Loucy (cell line): ENCODE measurements around the gene COL9A1.

Experiments used
- H2AFZ ChIP-seq: fragments of 200-600 bp; sonication (generic); 2 replicates; pipeline ENCODE4 v1.6.0; 2016; ENCODE audit warnings: antibody characterized with exemption, mild to moderate bottlenecking, low read length, moderate library complexity
- H3F3A ChIP-seq: fragments of 200-600 bp; 2 replicates; pipeline ENCODE4 v1.6.0; 2016; ENCODE audit warnings: antibody characterized with exemption, low read depth, mild to moderate bottlenecking
- H3K27me3 ChIP-seq: fragments of 200-600 bp; sonication (generic); 2 replicates; pipeline ENCODE4 v1.6.1; 2014; ENCODE audit warnings: low read length, mild to moderate bottlenecking; ENCODE audit not compliant: insufficient read depth, poor library complexity, severe bottlenecking
- H3K36me3 ChIP-seq: fragments of 200-600 bp; sonication (generic); 2 replicates; pipeline ENCODE4 v1.6.1; 2016; ENCODE audit warnings: low read length; ENCODE audit not compliant: insufficient read depth
- H3K4me1 ChIP-seq: fragments of 200-600 bp; sonication (generic); 2 replicates; pipeline ENCODE4 v1.5.1; 2014; ENCODE audit warnings: low read length, mild to moderate bottlenecking; ENCODE audit not compliant: insufficient read depth, poor library complexity, severe bottlenecking
- H3K4me2 ChIP-seq: fragments of 200-600 bp; sonication (generic); 2 replicates; pipeline ENCODE4 v1.6.0; 2014; ENCODE audit warnings: antibody characterized with exemption, low read length, low read depth, mild to moderate bottlenecking; ENCODE audit not compliant: poor library complexity, severe bottlenecking
- H3K4me3 ChIP-seq: fragments of 200-600 bp; sonication (generic); 2 replicates; pipeline ENCODE4 v1.5.1; 2014; ENCODE audit warnings: low read length, mild to moderate bottlenecking, mixed read lengths; ENCODE audit not compliant: poor library complexity, severe bottlenecking
- H3K79me2 ChIP-seq: fragments of 200-600 bp; sonication (generic); 2 replicates; pipeline ENCODE4 v1.6.1; 2014; ENCODE audit warnings: low read length; ENCODE audit not compliant: insufficient read depth
- H3K9ac ChIP-seq: fragments of 200-600 bp; sonication (generic); 2 replicates; pipeline ENCODE4 v1.6.0; 2014; ENCODE audit warnings: mild to moderate bottlenecking, low read depth, low read length, moderate library complexity; ENCODE audit not compliant: poor library complexity, severe bottlenecking
- H3K9me2 ChIP-seq: fragments of 200-600 bp; sonication (generic); replicated peaks from 2 replicates; pipeline ENCODE4 v1.6.1; 2016; ENCODE audit warnings: low read depth, low read length, mixed read lengths
- H3K9me3 ChIP-seq: fragments of 200-600 bp; sonication (generic); 2 replicates; pipeline ENCODE4 v1.6.1; 2014; ENCODE audit warnings: mild to moderate bottlenecking, antibody characterized with exemption, low read length, low read depth; ENCODE audit not compliant: insufficient read depth
- H4K20me1 ChIP-seq: fragments of 200-600 bp; sonication (generic); 2 replicates; pipeline ENCODE4 v1.6.0; 2014; ENCODE audit warnings: antibody characterized with exemption, low read length, mild to moderate bottlenecking; ENCODE audit not compliant: insufficient read depth, poor library complexity, severe bottlenecking
- EZH2phosphoT487 ChIP-seq: fragments of 200-600 bp; IDR thresholded peaks from 2 replicates; pipeline ENCODE4 v1.6.1; 2018; ENCODE audit warnings: antibody characterized with exemption, mild to moderate bottlenecking, moderate library complexity, borderline replicate concordance
- TF ChIP-seq, protein P1 (sequence below): fragments of 200-600 bp; sonication (generic); conservative IDR thresholded peaks from 2 replicates; pipeline ENCODE4 v1.5.1; 2014; ENCODE audit warnings: mild to moderate bottlenecking, antibody characterized with exemption, low read length

COL9A1 gene

DNA sequence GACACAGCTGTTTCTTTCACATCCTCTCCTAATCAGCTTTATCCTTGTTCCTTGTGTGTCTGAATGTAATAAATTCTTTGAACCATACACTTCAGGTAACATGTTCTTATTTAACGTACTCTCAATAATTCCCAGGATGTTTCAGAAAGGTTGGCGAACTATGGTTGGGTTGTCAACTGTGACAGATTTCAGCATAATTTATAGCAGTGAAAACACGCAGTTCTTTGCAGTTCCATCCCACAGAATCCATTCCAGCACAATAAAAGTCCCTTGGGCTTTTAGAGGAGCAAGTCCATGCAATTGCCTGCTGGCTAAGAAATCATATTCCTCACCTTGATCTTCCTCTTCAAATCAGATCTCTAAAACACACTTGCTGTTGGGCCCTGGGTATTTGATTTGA is 119.3 kb downstream of the COL9A1 start:
- Histone ChIP-seq H3K4me3 (no peak overlapping the region), H2AFZ (no peak overlapping the region), H3K9ac (no peak overlapping the region), H3K79me2 (no peaks in the 10 kb centered on the region), H4K20me1 (no peaks in the 10 kb centered on the region), H3F3A (no peaks in the 10 kb centered on the region), H3K27me3 (no peaks in the 10 kb centered on the region), H3K4me2 (no peak overlapping the region), H3K9me2 (no peaks in the 10 kb centered on the region), H3K36me3 (no peaks in the 10 kb centered on the region), H3K4me1 (peaks cover 11% of the 10 kb centered on the region), H3K9me3 (no peaks in the 10 kb centered on the region)
- no peak for TF ChIP-seq EZH2phosphoT487
- TF ChIP-seq, protein P1, sequence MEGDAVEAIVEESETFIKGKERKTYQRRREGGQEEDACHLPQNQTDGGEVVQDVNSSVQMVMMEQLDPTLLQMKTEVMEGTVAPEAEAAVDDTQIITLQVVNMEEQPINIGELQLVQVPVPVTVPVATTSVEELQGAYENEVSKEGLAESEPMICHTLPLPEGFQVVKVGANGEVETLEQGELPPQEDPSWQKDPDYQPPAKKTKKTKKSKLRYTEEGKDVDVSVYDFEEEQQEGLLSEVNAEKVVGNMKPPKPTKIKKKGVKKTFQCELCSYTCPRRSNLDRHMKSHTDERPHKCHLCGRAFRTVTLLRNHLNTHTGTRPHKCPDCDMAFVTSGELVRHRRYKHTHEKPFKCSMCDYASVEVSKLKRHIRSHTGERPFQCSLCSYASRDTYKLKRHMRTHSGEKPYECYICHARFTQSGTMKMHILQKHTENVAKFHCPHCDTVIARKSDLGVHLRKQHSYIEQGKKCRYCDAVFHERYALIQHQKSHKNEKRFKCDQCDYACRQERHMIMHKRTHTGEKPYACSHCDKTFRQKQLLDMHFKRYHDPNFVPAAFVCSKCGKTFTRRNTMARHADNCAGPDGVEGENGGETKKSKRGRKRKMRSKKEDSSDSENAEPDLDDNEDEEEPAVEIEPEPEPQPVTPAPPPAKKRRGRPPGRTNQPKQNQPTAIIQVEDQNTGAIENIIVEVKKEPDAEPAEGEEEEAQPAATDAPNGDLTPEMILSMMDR = no peak

DNA sequence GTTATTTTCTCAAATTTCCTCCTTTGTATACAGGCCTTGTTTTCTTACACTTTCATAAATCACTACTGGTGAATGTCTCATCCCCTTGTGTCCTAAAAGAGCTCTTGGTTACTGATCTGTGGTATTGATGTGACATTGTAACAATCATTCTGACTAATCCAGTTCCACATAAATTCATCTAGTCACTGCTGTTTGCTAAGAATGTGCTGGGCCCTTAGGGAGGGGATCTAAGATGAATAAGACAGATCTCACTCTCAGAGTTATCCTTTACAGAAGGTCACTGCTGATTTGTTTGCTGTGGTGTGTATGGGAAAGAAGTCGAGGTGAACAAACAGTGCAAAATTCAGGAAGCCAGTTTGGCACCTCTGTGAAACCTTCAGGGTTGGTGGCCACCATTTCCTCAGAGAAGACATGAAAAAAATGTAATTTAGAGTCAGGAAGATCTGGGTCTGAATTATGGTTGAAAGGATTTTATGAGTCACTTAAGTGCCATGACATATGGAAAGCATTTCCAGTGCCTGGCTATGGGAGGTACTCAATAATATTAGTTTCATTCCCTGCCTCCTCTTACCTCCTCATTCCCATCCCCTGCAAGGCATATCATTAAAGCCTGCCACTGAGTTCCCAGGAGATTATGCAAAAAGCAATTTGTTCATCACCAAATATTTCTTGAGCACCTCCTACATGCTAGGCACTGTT is 121.8 kb downstream of the COL9A1 start:
- no peaks in the 10 kb centered on the region for H3F3A ChIP-seq
- no peaks in the 10 kb centered on the region for H4K20me1 ChIP-seq
- H3K9ac ChIP-seq = no peak overlapping the region
- peaks cover 11% of the 10 kb centered on the region for H3K4me1 ChIP-seq
- H3K4me3 ChIP-seq = no peak overlapping the region
- peak overlapping the region; percentile 1 for H3K4me2 ChIP-seq
- TF ChIP-seq, protein P1 = no peak
- TF ChIP-seq EZH2phosphoT487 = no peak
- no peaks in the 10 kb centered on the region for H3K27me3 ChIP-seq
- H2AFZ ChIP-seq = no peak overlapping the region
- H3K9me3 ChIP-seq = no peaks in the 10 kb centered on the region
- no peaks in the 10 kb centered on the region for H3K9me2 ChIP-seq
- no peaks in the 10 kb centered on the region for H3K79me2 ChIP-seq
- no peaks in the 10 kb centered on the region for H3K36me3 ChIP-seq

DNA sequence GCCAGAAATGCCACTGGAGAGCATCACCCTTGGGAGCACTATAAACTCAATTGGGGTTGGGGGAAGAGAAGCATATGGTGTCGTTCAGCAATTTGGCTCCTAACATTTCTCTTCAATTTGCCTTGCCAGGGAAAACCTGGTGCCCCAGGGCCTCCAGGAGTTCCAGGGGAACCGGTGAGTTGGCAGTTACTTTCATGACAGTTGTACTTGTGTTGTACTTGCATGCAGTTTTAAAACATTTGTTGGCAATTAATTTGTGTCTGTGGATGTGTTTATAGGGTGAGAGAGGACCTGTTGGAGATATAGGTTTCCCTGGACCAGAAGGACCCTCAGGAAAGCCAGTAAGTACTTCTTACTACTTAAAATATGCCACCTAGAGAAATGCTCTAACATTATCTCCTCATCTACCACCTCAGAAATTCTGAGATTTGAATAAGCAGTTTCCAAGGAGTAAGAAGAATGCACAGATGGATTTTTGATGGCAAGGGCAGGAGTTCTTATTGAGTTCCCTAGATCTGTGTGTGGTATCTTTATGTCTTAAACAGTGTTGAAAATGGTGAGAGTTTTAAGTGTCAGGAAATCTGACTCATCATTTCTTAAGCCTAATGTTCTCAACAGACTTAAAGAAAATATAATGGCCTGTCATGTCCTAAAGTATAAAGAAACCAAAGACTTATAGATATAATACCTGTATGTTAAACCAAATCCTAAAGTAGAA is 122.5 kb downstream of the COL9A1 start:
- Histone ChIP-seq H2AFZ (no peak overlapping the region), H3K4me2 (peak overlapping the region; percentile 1), H3K9ac (no peak overlapping the region), H3K36me3 (no peaks in the 10 kb centered on the region), H3F3A (no peaks in the 10 kb centered on the region), H3K4me1 (peaks cover 11% of the 10 kb centered on the region), H3K79me2 (no peaks in the 10 kb centered on the region), H3K9me2 (no peaks in the 10 kb centered on the region), H3K27me3 (no peaks in the 10 kb centered on the region), H4K20me1 (no peaks in the 10 kb centered on the region), H3K4me3 (no peak overlapping the region), H3K9me3 (no peaks in the 10 kb centered on the region)
- TF ChIP-seq EZH2phosphoT487 = no peak
- TF ChIP-seq, protein P1 = no peak
